HG03097 (cell line): Measurements from ENCODE around the gene PDE1C.
"Not testable (repeated sequence)": the region's sequence is repeated elsewhere in the genome, so short reads cannot be mapped to it uniquely, and the experiment has no call there.

ENCODE experiments used
- ATAC-seq: cut with Tn5 transposase; IDR thresholded peaks from one replicate; pipeline ENCODE4 v1.9.1; 2021; ENCODE audit not compliant: unreplicated experiment, low FRiP score

Gene PDE1C

GRCh38 chr7:31860925-31861324, 209.3 kb downstream of the PDE1C start:
- ATAC-seq, result no peak

GRCh38 chr7:31858055-31858454, 212.2 kb downstream of the PDE1C start:
- ATAC-seq, result no peak

- ATAC-seq, result no peak
These were observed 213.0 kb downstream of the PDE1C start for GRCh38 chr7:31857172-31857571.

- no peak for ATAC-seq
These were observed 213.9 kb downstream of the PDE1C start for GRCh38 chr7:31856337-31856736.

DNA sequence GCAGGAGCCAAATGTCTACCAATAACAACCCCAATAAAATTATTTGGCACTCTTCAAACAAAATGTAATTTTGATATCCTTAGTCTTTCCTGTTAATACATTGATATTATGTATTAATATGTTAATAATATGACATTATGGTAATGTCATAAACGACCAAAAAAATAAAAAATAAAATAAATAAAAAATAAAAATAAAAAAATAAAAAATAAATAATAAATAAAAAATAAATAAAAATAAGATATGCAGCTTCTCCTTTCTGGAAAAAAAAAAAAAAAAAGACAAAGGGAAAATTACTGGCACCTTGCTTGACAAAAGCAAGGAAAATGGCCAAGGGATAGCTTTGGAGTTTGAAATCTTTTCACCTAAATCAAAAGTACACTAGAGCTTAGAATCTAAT, 214.7 kb downstream of the PDE1C start:
- ATAC-seq, result no peak

DNA sequence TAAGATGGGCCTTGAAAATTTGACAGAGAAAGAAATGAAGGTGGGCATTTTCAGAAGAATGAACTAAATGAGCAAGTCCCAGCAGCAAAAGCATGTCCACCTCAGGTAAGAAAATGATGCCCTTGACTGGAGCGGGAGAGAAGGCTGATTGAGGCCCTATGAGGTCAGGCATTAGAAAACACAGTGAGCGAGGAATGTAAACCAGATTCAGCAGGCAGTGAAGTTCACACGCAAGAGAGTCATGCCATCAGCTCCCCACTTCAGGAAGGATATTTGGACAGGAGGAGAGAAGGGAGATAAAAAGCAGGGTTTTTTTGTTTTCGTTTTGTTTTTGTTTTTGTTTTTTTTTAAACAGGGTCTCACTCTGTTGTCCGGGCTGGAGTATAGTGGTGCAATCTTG, 216.8 kb downstream of the PDE1C start:
- no peak for ATAC-seq

GRCh38 chr7:31852462-31852861, 217.7 kb downstream of the PDE1C start:
- ATAC-seq, result no peak

DNA sequence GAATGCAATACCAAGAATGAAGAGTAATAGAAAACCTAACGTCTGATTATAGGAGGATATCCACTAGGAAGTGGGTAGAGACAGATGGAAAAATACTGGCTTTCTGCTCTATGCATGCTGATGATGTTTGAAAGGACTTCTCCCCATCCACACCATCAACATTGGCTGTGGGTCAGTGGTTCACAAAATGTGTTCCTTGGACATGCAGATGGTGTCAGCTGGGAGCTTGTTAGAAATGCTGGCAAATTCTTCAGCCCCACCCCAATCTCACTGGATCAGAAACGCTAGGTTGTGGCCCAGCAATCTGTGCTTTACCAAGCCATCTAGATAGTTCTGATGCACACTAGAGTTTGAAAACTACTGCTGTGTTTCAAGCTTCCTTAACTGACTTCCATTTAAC, 219.1 kb downstream of the PDE1C start:
- no peak for ATAC-seq

- ATAC-seq, result no peak
These were observed 219.6 kb downstream of the PDE1C start for GRCh38 chr7:31850601-31851000.

DNA sequence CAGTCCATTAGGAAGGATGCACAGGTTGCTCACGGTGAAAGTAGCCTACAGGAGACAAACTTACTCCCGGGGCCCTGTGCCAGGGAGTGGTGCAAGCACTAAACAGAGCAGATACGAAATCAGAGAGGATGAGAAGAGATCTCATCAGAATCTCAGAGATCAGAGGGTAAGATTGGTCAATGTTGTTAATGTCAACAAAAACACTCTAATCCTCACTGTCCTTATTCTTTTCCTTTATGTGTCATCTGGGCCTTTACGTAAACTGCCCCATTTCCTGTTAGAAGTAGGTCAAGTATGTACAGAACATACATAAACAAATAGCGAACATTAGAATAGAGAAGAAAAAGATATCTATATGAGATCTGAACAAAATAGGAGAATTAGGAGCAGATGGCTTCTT, 220.1 kb downstream of the PDE1C start:
- no peak for ATAC-seq

GRCh38 chr7:31835471-31835870, 234.7 kb downstream of the PDE1C start:
- no peak for ATAC-seq

DNA sequence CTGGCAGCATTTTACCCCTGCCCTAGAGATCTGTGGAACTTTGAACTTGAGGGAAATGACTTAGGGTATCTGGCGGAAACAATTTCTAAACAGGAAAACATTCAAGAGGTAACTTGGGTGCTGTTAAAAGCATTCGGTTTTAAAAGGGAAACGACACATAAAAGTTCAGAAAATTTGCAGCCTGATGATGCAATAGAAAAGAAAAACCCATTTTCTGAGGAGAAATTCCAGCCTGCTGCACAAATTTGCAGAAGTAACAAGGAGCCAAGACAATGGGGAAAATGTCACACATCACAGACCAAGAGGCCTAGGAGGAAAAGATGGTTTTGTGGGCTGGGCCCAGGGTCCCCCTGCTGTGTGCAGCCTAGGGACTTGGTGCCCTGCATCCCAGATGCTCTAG, 236.6 kb downstream of the PDE1C start:
- ATAC-seq, result not testable (repeated sequence)

- no peak for ATAC-seq
These were observed 241.7 kb downstream of the PDE1C start for GRCh38 chr7:31828520-31828919.

DNA sequence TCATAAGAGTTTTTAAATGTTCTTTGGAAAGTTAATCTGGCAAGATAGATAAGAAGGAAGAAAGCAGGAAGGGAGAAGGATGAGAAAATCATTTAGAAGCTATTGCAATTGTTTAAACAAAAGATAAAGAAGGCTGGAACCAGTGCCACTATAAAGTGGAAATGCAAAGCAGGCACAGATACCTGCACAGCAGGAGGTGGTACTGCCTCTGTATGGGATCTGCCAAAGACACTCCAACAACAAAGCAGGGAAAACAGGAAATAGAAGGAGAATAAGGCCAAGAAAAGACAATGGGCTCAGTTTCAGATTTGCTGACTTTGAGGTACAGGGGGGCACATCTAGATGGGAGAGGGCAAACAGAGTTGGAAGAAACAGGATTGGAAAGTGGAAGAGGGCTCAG, 244.6 kb downstream of the PDE1C start:
- ATAC-seq, result no peak

GRCh38 chr7:31819031-31819430, 251.2 kb downstream of the PDE1C start:
- ATAC-seq, result no peak

DNA sequence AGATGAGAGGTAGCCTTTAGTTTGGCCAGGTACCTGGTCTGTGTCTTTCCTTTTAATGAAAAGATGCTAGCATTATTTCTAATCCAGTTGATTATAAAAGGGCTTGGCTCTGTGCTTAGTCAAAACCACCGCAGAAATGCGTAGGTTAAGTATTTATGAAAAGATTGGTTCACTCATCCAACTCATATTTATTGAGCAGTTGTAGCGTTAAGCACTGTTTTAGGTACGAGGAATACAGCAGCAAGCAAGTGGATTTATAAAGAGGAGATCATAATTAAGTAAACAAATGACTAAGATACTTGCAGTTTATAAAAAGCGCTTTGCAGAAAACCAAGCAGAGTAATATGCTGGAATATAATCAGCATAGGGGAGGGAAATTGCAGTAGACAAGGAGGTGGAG, 253.4 kb downstream of the PDE1C start:
- no peak for ATAC-seq

DNA sequence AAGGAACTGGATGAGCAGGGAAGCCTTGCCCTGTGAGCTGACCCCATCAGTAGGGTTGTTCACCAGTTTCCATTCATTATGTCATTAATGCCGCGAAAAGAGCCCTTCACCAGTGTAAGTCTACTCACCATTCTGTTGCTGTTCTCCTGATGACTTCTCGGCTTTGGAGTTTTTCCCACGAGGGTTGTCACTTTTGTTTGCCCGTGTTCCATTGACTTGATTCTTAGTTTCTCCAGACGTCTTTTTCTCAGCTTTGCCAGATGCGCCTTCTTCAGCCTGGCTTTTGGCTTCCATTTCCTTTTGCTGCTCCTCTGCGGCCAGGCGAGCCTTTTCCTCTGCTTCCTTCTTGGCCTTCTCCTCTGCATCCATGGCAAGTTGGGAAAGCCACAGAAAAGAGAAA, 254.4 kb downstream of the PDE1C start:
- ATAC-seq, result no peak

DNA sequence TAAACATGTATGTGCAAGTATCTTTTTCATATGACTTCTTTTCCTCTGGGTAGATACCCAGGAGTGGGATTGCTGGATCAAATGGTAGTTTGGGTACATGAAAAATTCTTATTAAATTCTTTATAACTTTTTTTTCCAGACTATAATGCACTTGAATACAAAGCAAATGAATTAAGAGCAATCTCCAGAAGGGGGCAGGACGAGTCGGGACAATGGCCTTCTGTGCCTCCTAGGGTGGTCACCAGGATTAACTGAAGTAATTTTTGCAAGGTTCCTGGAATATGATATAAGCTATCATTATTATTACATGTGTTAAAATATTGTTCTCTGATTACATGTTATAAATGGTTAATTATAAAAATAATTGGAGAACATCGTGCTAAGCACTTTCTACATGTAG, 256.0 kb downstream of the PDE1C start:
- ATAC-seq, result no peak

- peak; percentile 64 for ATAC-seq
These were observed 258.4 kb downstream of the PDE1C start for GRCh38 chr7:31811650-31812461.

DNA sequence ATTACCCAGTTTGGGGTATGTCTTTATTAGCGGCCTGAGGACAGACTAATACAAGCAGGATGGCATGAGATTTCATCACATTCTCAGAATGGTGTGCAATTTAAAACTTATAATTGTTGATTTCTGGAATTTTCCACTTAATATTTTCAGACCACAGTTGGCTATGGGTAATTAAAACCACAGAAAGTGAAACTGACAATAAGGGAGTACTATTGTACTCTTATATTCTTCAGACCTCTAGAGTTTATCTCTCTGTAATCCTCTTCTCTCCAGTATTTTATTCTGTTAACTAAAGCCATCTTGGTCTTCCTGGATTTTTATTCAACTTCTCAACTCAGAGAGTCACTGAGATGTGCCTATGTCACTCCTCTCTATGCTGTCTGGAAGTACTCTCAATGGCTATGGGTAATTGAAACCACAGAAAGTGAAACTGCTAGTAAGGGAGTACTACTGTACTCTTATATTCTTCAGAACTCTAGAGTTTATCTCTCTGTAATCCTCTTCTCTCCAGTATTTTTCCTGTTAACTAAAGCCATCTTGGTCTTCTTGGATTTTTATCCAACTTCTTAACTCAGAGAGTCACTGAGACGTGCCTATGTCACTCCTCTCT, 264.9 kb downstream of the PDE1C start:
- ATAC-seq, result peak; percentile 91

GRCh38 chr7:31796375-31796774, 273.8 kb downstream of the PDE1C start:
- no peak for ATAC-seq

GRCh38 chr7:31794851-31795344, 275.3 kb downstream of the PDE1C start:
- no peak for ATAC-seq
